HL-60/S4 treated with phorbol 12-myristate 13-acetate at 8.2 ng/mL for 4 days and 3 days (cell line): ENCODE results near the gene TNFRSF14.

Experiments
- in situ Hi-C: fragments of 300-500 bp; cut with MboI; formaldehyde crosslinking; loops from 2 replicates; pipeline ENCODE4 v1.15.0; 2022; ENCODE audit warnings: low sequenced_read_pairs

TNFRSF14 gene

GRCh38 chr1:2523191-2523890 lies 32.8 kb upstream of the TNFRSF14 start:
- in situ Hi-C loops: no loop called here

GRCh38 chr1:2523891-2524609 lies 32.1 kb upstream of the TNFRSF14 start:
- in situ Hi-C loops: no loop called here

- in situ Hi-C loops: loop anchor here (25.0 kb wide), 1 partner anchor 338 kb away; the partner anchor contains the start of gene FAAP20
These were observed 30.6 kb upstream of the TNFRSF14 start for GRCh38 chr1:2525572-2525919.

- in situ Hi-C loops: loop anchor here (25.0 kb wide), 1 partner anchor 339 kb away; the partner anchor contains the start of gene FAAP20
These were observed 30.0 kb upstream of the TNFRSF14 start, which contains the start of gene PANK4 for GRCh38 chr1:2525920-2526823. PANK4 (minus strand) TSS chr1:2526596; CDS start chr1:2526587, 9 bp downstream.

- in situ Hi-C loops: loop anchor here (25.0 kb wide), 1 partner anchor 340 kb away; the partner anchor contains the start of gene FAAP20
These were observed 29.2 kb upstream of the TNFRSF14 start for GRCh38 chr1:2526824-2527555.

GRCh38 chr1:2527556-2527860 lies 28.7 kb upstream of the TNFRSF14 start:
- in situ Hi-C loops: loop anchor here (25.0 kb wide), 1 partner anchor 340 kb away; the partner anchor contains the start of gene FAAP20

GRCh38 chr1:2528016-2528415 lies 28.2 kb upstream of the TNFRSF14 start:
- in situ Hi-C loops: loop anchor here (25.0 kb wide), 1 partner anchor 341 kb away; the partner anchor contains the start of gene FAAP20

GRCh38 chr1:2528611-2528965 lies 27.6 kb upstream of the TNFRSF14 start:
- in situ Hi-C loops: loop anchor here (25.0 kb wide), 1 partner anchor 341 kb away; the partner anchor contains the start of gene FAAP20

- in situ Hi-C loops: loop anchor here (25.0 kb wide), 1 partner anchor 342 kb away; the partner anchor contains the start of gene FAAP20
These were observed 27.0 kb upstream of the TNFRSF14 start for GRCh38 chr1:2528966-2529783.

- in situ Hi-C loops: loop anchor here (25.0 kb wide), 1 partner anchor 343 kb away; the partner anchor contains the start of gene FAAP20
These were observed 26.2 kb upstream of the TNFRSF14 start, which contains the start of gene HES5 for GRCh38 chr1:2529784-2530512. HES5 (minus strand) TSS chr1:2530263; CDS start chr1:2530164, 99 bp downstream.

GRCh38 chr1:2530513-2531361 lies 25.4 kb upstream of the TNFRSF14 start:
- in situ Hi-C loops: loop anchor here (25.0 kb wide), 1 partner anchor 343 kb away; the partner anchor contains the start of gene FAAP20

- in situ Hi-C loops: loop anchor here (25.0 kb wide), 1 partner anchor 345 kb away; the partner anchor contains the start of gene FAAP20
These were observed 23.5 kb upstream of the TNFRSF14 start for GRCh38 chr1:2532485-2533160.

GRCh38 chr1:2533365-2533764 lies 22.8 kb upstream of the TNFRSF14 start:
- in situ Hi-C loops: loop anchor here (25.0 kb wide), 1 partner anchor 346 kb away; the partner anchor contains the start of gene FAAP20

GRCh38 chr1:2534315-2534686 lies 21.9 kb upstream of the TNFRSF14 start:
- in situ Hi-C loops: loop anchor here (25.0 kb wide), 1 partner anchor 347 kb away; the partner anchor contains the start of gene FAAP20

GRCh38 chr1:2534687-2535441 lies 21.3 kb upstream of the TNFRSF14 start:
- in situ Hi-C loops: loop anchor here (25.0 kb wide), 1 partner anchor 348 kb away; the partner anchor contains the start of gene FAAP20

- in situ Hi-C loops: loop anchor here (25.0 kb wide), 1 partner anchor 348 kb away; the partner anchor contains the start of gene FAAP20
These were observed 20.7 kb upstream of the TNFRSF14 start for GRCh38 chr1:2535455-2535854.
